HepG2 (cell line): ENCODE data around the gene RHBDL3. TPM values are rescaled to one million over a fixed set of nuclear protein-coding genes. Genes with fewer than 3 reads are reported as not detected.
A peak's percentile ranks its signal among the peaks of the same experiment; 100 is the strongest.

Experiments
- CENPT ChIP-seq: sonication (generic); formaldehyde crosslinking; IDR thresholded peaks from 2 replicates; pipeline ENCODE4 v1.8.0; 2022; ENCODE audit warnings: low read depth, mild to moderate bottlenecking, moderate library complexity, missing genetic modification reagents
- CHD4 ChIP-seq: fragments of 200-600 bp; sonication (generic); IDR thresholded peaks from 2 replicates; pipeline ENCODE4 v1.7.0; 2017; ENCODE audit warnings: mild to moderate bottlenecking, low read length, borderline replicate concordance
- HOXA5 ChIP-seq: sonication (generic); formaldehyde crosslinking; IDR thresholded peaks from 2 replicates; pipeline ENCODE4 v1.4.0; 2020; ENCODE audit warnings: missing genetic modification reagents
- IRX3 ChIP-seq: sonication (generic); formaldehyde crosslinking; IDR thresholded peaks from 2 replicates; pipeline ENCODE4 v1.8.1; 2023; ENCODE audit warnings: mild to moderate bottlenecking, low read depth, missing genetic modification reagents, borderline replicate concordance
- MTA3 ChIP-seq: sonication (generic); formaldehyde crosslinking; IDR thresholded peaks from 2 replicates; pipeline ENCODE4 v1.4.0; 2020; ENCODE audit warnings: missing genetic modification reagents
- MXD4 ChIP-seq: IDR thresholded peaks from 2 replicates; pipeline ENCODE4 v1.6.1; 2016; ENCODE audit warnings: mild to moderate bottlenecking, missing biosample characterization, missing genetic modification reagents
- SNRNP70 ChIP-seq: fragments of 200-400 bp; formaldehyde crosslinking; IDR thresholded peaks from 2 replicates; pipeline ENCODE4 v1.6.1; 2017; ENCODE audit warnings: mild to moderate bottlenecking, low read depth, low read length, moderate library complexity
- ZBTB21 ChIP-seq: sonication (generic); formaldehyde crosslinking; IDR thresholded peaks from 2 replicates; pipeline ENCODE4 v1.4.0; 2020; ENCODE audit warnings: missing genetic modification reagents
- ZNF430 ChIP-seq: sonication (generic); formaldehyde crosslinking; IDR thresholded peaks from 2 replicates; pipeline ENCODE4 v1.9.0; 2021; ENCODE audit warnings: mild to moderate bottlenecking, missing genetic modification reagents
- ZNF431 ChIP-seq: sonication (generic); formaldehyde crosslinking; IDR thresholded peaks from 2 replicates; pipeline ENCODE4 v1.9.0; 2022; ENCODE audit warnings: missing genetic modification reagents, low read depth, mild to moderate bottlenecking, borderline replicate concordance
- ZNF496 ChIP-seq: sonication (generic); formaldehyde crosslinking; IDR thresholded peaks from 2 replicates; pipeline ENCODE4 v1.8.1; 2023; ENCODE audit warnings: mild to moderate bottlenecking, moderate library complexity, missing genetic modification reagents; ENCODE audit not compliant: insufficient replicate concordance
- ZNF713 ChIP-seq: sonication (generic); formaldehyde crosslinking; IDR thresholded peaks from 2 replicates; pipeline ENCODE4 v1.4.0; 2020; ENCODE audit warnings: mild to moderate bottlenecking, missing genetic modification reagents
- polyA plus RNA-seq, 8 experiments: library from polyadenylated mRNA; depleted of rRNA in 3 of 8; stranded (reverse) in 7 of 8; unstranded in 1 of 8; fragments of >200 nt; fragmentation: Illumina TruSeq in 4 of 8; extraction: Trizol in 4 of 8; gene quantifications; 2 replicates each; pipeline versions ENCODE4 v1.2.1 to v1.2.3, GENCODE V29; 2011 to 2016; ENCODE audit warnings: low read depth in 4 of 8, missing spikeins in 1 of 8, mixed read lengths in 1 of 8; ENCODE audit not compliant: insufficient read depth in 1 of 8
- total RNA-seq, 5 experiments: library from RNA; depleted of rRNA; stranded (reverse); fragments of >200 nt; fragmentation: Illumina TruSeq; extraction: Trizol; gene quantifications; 2 replicates each; pipeline ENCODE4 v1.2.3, GENCODE V29; 2016; ENCODE audit warnings: low read depth in 1 of 5
- TF ChIP-seq, protein P1 (sequence below): sonication (generic); formaldehyde crosslinking; IDR thresholded peaks from 2 replicates; pipeline ENCODE4 v1.4.0; 2020; ENCODE audit warnings: mild to moderate bottlenecking, missing genetic modification reagents
- TF ChIP-seq, protein P2 (sequence below): sonication (generic); formaldehyde crosslinking; IDR thresholded peaks from 2 replicates; pipeline ENCODE4 v1.4.0; 2020; ENCODE audit warnings: mild to moderate bottlenecking, missing genetic modification reagents
- TF ChIP-seq, protein P3 (sequence below), 2 experiments: fragments of 450-650 bp in 1 of 2; sonication (generic) in 1 of 2; formaldehyde crosslinking; IDR thresholded peaks; 2 replicates each; pipeline versions ENCODE4 v1.5.0 to v1.8.0; 2020 to 2022; ENCODE audit warnings: mild to moderate bottlenecking in 1 of 2, missing genetic modification reagents in 1 of 2
- TF ChIP-seq, protein P4 (sequence below): sonication (generic); formaldehyde crosslinking; IDR thresholded peaks from 2 replicates; pipeline ENCODE4 v1.8.0; 2022; ENCODE audit warnings: mild to moderate bottlenecking, missing genetic modification reagents
- TF ChIP-seq, protein P5 (sequence below): IDR thresholded peaks from 2 replicates; pipeline ENCODE4 v1.6.1; 2012; ENCODE audit warnings: low read length, improper control_type of control experiment

RHBDL3 gene
- total and polyA plus RNA-seq, 2 of the 13 experiments (the other 11 are each of a cell fraction or from before 2014, with no cell fraction given): 0.09 TPM; not detected in 1

DNA sequence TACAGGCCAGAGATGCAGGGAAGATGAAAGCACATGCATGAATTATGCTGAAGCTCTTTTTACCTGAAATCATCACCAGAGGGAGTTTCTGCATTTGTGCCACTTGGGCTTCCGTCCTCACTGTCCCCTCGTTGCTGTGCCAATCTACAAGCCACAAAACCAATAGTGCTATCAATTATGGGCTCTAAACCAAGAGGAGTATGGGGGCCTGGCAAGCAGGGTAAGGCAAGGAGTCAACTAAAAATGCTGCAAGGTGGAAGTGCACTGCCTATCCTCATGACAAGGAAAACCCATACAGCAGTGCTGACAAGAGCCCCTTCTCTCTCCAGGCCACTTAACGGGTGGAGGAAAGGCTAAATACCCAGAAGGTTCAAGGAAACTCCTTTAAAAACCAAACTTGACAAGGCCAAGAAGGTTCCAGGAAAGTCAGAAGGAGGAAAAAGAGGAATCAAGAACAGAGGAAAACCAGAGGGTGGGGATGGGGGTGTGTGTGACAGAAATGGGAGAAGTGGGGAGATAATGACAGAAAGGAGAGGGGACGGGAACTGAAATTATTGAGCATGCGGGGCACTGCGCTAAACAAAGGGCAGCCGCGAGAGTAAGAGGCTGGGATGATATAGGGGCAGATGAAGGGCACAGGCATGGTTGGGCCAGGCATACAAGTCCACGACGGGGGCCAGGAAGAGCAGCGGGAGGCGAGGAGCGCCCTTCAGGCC, 75.7 kb downstream of the RHBDL3 start (continued):
- TF ChIP-seq ZNF713 (CRISPR knock-in tag) (no peak), CENPT (CRISPR knock-in tag) (no peak), MXD4 (CRISPR knock-in tag) (0 out of 2 replicates have a peak, but pooled peaks have one; percentile 2), IRX3 (CRISPR knock-in tag) (no peak), ZNF431 (CRISPR knock-in tag) (no peak), ZNF430 (CRISPR knock-in tag) (0 out of 2 replicates have a peak, but pooled peaks have one; percentile 20), MTA3 (CRISPR knock-in tag) (no peak), ZNF496 (CRISPR knock-in tag) (no peak), ZBTB21 (CRISPR knock-in tag) (no peak), CHD4 (no peak), HOXA5 (CRISPR knock-in tag) (no peak), SNRNP70 (no peak)
- TF ChIP-seq, protein P1, sequence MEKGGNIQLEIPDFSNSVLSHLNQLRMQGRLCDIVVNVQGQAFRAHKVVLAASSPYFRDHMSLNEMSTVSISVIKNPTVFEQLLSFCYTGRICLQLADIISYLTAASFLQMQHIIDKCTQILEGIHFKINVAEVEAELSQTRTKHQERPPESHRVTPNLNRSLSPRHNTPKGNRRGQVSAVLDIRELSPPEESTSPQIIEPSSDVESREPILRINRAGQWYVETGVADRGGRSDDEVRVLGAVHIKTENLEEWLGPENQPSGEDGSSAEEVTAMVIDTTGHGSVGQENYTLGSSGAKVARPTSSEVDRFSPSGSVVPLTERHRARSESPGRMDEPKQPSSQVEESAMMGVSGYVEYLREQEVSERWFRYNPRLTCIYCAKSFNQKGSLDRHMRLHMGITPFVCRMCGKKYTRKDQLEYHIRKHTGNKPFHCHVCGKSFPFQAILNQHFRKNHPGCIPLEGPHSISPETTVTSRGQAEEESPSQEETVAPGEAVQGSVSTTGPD (CRISPR knock-in tag): no peak
- TF ChIP-seq, protein P2, sequence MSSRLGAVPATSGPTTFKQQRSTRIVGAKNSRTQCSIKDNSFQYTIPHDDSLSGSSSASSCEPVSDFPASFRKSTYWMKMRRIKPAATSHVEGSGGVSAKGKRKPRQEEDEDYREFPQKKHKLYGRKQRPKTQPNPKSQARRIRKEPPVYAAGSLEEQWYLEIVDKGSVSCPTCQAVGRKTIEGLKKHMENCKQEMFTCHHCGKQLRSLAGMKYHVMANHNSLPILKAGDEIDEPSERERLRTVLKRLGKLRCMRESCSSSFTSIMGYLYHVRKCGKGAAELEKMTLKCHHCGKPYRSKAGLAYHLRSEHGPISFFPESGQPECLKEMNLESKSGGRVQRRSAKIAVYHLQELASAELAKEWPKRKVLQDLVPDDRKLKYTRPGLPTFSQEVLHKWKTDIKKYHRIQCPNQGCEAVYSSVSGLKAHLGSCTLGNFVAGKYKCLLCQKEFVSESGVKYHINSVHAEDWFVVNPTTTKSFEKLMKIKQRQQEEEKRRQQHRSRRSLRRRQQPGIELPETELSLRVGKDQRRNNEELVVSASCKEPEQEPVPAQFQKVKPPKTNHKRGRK (CRISPR knock-in tag): peak; percentile 84
- TF ChIP-seq, protein P3, sequence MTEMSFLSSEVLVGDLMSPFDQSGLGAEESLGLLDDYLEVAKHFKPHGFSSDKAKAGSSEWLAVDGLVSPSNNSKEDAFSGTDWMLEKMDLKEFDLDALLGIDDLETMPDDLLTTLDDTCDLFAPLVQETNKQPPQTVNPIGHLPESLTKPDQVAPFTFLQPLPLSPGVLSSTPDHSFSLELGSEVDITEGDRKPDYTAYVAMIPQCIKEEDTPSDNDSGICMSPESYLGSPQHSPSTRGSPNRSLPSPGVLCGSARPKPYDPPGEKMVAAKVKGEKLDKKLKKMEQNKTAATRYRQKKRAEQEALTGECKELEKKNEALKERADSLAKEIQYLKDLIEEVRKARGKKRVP (CRISPR knock-in tag; IDR thresholded peaks at IDR 0.05): no peak
- TF ChIP-seq, protein P4, sequence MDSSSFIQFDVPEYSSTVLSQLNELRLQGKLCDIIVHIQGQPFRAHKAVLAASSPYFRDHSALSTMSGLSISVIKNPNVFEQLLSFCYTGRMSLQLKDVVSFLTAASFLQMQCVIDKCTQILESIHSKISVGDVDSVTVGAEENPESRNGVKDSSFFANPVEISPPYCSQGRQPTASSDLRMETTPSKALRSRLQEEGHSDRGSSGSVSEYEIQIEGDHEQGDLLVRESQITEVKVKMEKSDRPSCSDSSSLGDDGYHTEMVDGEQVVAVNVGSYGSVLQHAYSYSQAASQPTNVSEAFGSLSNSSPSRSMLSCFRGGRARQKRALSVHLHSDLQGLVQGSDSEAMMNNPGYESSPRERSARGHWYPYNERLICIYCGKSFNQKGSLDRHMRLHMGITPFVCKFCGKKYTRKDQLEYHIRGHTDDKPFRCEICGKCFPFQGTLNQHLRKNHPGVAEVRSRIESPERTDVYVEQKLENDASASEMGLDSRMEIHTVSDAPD (CRISPR knock-in tag): no peak
- TF ChIP-seq, protein P5, sequence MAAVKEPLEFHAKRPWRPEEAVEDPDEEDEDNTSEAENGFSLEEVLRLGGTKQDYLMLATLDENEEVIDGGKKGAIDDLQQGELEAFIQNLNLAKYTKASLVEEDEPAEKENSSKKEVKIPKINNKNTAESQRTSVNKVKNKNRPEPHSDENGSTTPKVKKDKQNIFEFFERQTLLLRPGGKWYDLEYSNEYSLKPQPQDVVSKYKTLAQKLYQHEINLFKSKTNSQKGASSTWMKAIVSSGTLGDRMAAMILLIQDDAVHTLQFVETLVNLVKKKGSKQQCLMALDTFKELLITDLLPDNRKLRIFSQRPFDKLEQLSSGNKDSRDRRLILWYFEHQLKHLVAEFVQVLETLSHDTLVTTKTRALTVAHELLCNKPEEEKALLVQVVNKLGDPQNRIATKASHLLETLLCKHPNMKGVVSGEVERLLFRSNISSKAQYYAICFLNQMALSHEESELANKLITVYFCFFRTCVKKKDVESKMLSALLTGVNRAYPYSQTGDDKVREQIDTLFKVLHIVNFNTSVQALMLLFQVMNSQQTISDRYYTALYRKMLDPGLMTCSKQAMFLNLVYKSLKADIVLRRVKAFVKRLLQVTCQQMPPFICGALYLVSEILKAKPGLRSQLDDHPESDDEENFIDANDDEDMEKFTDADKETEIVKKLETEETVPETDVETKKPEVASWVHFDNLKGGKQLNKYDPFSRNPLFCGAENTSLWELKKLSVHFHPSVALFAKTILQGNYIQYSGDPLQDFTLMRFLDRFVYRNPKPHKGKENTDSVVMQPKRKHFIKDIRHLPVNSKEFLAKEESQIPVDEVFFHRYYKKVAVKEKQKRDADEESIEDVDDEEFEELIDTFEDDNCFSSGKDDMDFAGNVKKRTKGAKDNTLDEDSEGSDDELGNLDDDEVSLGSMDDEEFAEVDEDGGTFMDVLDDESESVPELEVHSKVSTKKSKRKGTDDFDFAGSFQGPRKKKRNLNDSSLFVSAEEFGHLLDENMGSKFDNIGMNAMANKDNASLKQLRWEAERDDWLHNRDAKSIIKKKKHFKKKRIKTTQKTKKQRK: no peak
